ENCODE results near the gene SEC16A.

Gene SEC16A

GRCh38 chr9:136502940-136503550 lies 20.2 kb upstream of the SEC16A start:
- DNase-seq: no peak

- no peak for DNase-seq
Measured at GRCh38 chr9:136502196-136502595, 19.4 kb upstream of the SEC16A start.

GRCh38 chr9:136501686-136502085 lies 18.8 kb upstream of the SEC16A start:
- DNase-seq: no peak

GRCh38 chr9:136499935-136500910 lies 17.4 kb upstream of the SEC16A start:
- DNase-seq: no peak

GRCh38 chr9:136499071-136499934 lies 16.5 kb upstream of the SEC16A start:
- peak in 6 of 56 donors; percentile 16 to 44 (median 27) for DNase-seq

- DNase-seq: no peak
Measured at GRCh38 chr9:136497916-136498695, 15.3 kb upstream of the SEC16A start.

GRCh38 chr9:136496801-136497620 lies 14.2 kb upstream of the SEC16A start:
- DNase-seq: no peak

- DNase-seq: no peak
Measured at GRCh38 chr9:136496181-136496580, 13.3 kb upstream of the SEC16A start.

GRCh38 chr9:136495238-136495800 lies 12.5 kb upstream of the SEC16A start:
- DNase-seq: no peak

GRCh38 chr9:136494531-136495215 lies 11.8 kb upstream of the SEC16A start:
- DNase-seq: peak in 26 of 56 donors; percentile 13 to 65 (median 40)

GRCh38 chr9:136494012-136494411 lies 11.2 kb upstream of the SEC16A start:
- DNase-seq: no peak

- DNase-seq: peak in 21 of 56 donors; percentile 8 to 74 (median 44)
Measured at GRCh38 chr9:136493567-136493971, 10.7 kb upstream of the SEC16A start.

- no peak for DNase-seq
Measured at GRCh38 chr9:136492978-136493522, 10.2 kb upstream of the SEC16A start.

GRCh38 chr9:136489731-136490130 lies 6.9 kb upstream of the SEC16A start:
- DNase-seq: no peak

GRCh38 chr9:136488247-136489214 lies 5.7 kb upstream of the SEC16A start:
- peak in 39 of 56 donors; percentile 10 to 78 (median 42) for DNase-seq

GRCh38 chr9:136487672-136488071 lies 4.8 kb upstream of the SEC16A start:
- DNase-seq: no peak
